H9 (cell line): ENCODE results near the gene NPC1. TPM values are rescaled to one million over a fixed set of nuclear protein-coding genes. Genes with fewer than 3 reads are reported as not detected.

ENCODE experiments used
- DNase-seq: peaks from one replicate; pipeline ENCODE4 v3.0.0-alpha.2; 2017
- H2AFZ ChIP-seq: one replicate; pipeline ENCODE4 v1.6.1; 2013; ENCODE audit warnings: mild to moderate bottlenecking, low read length, control low read depth, moderate library complexity
- H2AK5ac ChIP-seq: 2 replicates; pipeline ENCODE4 v1.6.1; 2013; ENCODE audit warnings: low read length, control low read depth, mixed read lengths; ENCODE audit not compliant: insufficient read length
- H2BK120ac ChIP-seq: one replicate; pipeline ENCODE4 v1.6.1; 2013; ENCODE audit warnings: low read depth, mild to moderate bottlenecking, low read length, control low read depth, inconsistent platforms; ENCODE audit not compliant: poor library complexity, severe bottlenecking
- H2BK12ac ChIP-seq: 2 replicates; pipeline ENCODE4 v1.6.1; 2013; ENCODE audit warnings: low read length, control low read depth, mixed read lengths, low read depth; ENCODE audit not compliant: insufficient read length
- H2BK15ac ChIP-seq: 2 replicates; pipeline ENCODE4 v1.6.1; 2013; ENCODE audit warnings: low read depth, low read length, control low read depth
- H2BK20ac ChIP-seq: one replicate; pipeline ENCODE4 v1.6.1; 2013; ENCODE audit warnings: low read depth, mild to moderate bottlenecking, low read length, control low read depth, inconsistent platforms; ENCODE audit not compliant: poor library complexity, severe bottlenecking
- H2BK5ac ChIP-seq: 2 replicates; pipeline ENCODE4 v1.6.1; 2013; ENCODE audit warnings: low read length, control low read depth, mixed read lengths; ENCODE audit not compliant: insufficient read length
- H3K14ac ChIP-seq: 2 replicates; pipeline ENCODE4 v1.6.1; 2013; ENCODE audit warnings: low read length, control low read depth; ENCODE audit not compliant: insufficient read depth
- H3K18ac ChIP-seq: 2 replicates; pipeline ENCODE4 v1.6.1; 2013; ENCODE audit warnings: low read depth, mild to moderate bottlenecking, mixed read lengths, low read length, control low read depth; ENCODE audit not compliant: insufficient read length
- H3K23ac ChIP-seq: 2 replicates; pipeline ENCODE4 v1.6.1; 2013; ENCODE audit warnings: low read length, control low read depth, mixed read lengths, low read depth; ENCODE audit not compliant: insufficient read length
- H3K23me2 ChIP-seq: 2 replicates; pipeline ENCODE4 v1.6.1; 2013; ENCODE audit warnings: low read depth, mild to moderate bottlenecking, mixed read lengths, low read length, control low read depth; ENCODE audit not compliant: insufficient read length, poor library complexity, severe bottlenecking
- H3K27ac ChIP-seq: 2 replicates; pipeline ENCODE4 v1.5.1; 2013; ENCODE audit warnings: low read length, control low read depth, mixed read lengths, low read depth; ENCODE audit not compliant: insufficient read length
- H3K27me3 ChIP-seq: 2 replicates; pipeline ENCODE4 v1.6.1; 2013; ENCODE audit warnings: low read length, control low read depth, inconsistent platforms; ENCODE audit not compliant: insufficient read depth
- H3K4ac ChIP-seq: 2 replicates; pipeline ENCODE4 v1.6.1; 2013; ENCODE audit warnings: low read depth, mild to moderate bottlenecking, control low read depth, inconsistent platforms, low read length, moderate library complexity
- H3K4me1 ChIP-seq: 2 replicates; pipeline ENCODE4 v1.6.1; 2013; ENCODE audit warnings: low read length, control low read depth, inconsistent platforms; ENCODE audit not compliant: insufficient read depth
- H3K4me2 ChIP-seq: 2 replicates; pipeline ENCODE4 v1.6.1; 2013; ENCODE audit warnings: low read length, control low read depth, mixed read lengths; ENCODE audit not compliant: insufficient read length, insufficient read depth
- H3K56ac ChIP-seq: 2 replicates; pipeline ENCODE4 v1.6.1; 2013; ENCODE audit warnings: low read depth, mild to moderate bottlenecking, mixed read lengths, low read length, control low read depth; ENCODE audit not compliant: insufficient read length
- H3K79me1 ChIP-seq: 2 replicates; pipeline ENCODE4 v1.6.1; 2013; ENCODE audit warnings: low read depth, mild to moderate bottlenecking, moderate library complexity, low read length, control low read depth, inconsistent platforms; ENCODE audit not compliant: insufficient read depth, poor library complexity, severe bottlenecking
- H3K79me2 ChIP-seq: 2 replicates; pipeline ENCODE4 v1.6.1; 2013; ENCODE audit warnings: low read length, control low read depth, inconsistent platforms; ENCODE audit not compliant: insufficient read depth
- H3K9ac ChIP-seq: 2 replicates; pipeline ENCODE4 v1.6.1; 2013; ENCODE audit warnings: low read length, control low read depth, mixed read lengths; ENCODE audit not compliant: insufficient read length; ENCODE audit errors: extremely low read depth
- H3K9me3 ChIP-seq: one replicate; pipeline ENCODE4 v1.6.1; 2013; ENCODE audit warnings: low read depth, low read length, inconsistent platforms; ENCODE audit not compliant: control insufficient read depth
- H3T11ph ChIP-seq: one replicate; pipeline ENCODE4 v1.6.1; 2013; ENCODE audit warnings: mild to moderate bottlenecking, low read length, control low read depth, inconsistent platforms
- H4K20me1 ChIP-seq: one replicate; pipeline ENCODE4 v1.6.1; 2013; ENCODE audit not compliant: control insufficient read depth, insufficient read length, insufficient read depth
- H4K5ac ChIP-seq: 2 replicates; pipeline ENCODE4 v1.6.1; 2013; ENCODE audit warnings: low read depth, mild to moderate bottlenecking, mixed read lengths, low read length, control low read depth; ENCODE audit not compliant: insufficient read length
- H4K8ac ChIP-seq: replicated peaks from 2 replicates; pipeline ENCODE4 v1.6.1; 2013; ENCODE audit warnings: low read length, control low read depth, mixed read lengths, low read depth; ENCODE audit not compliant: insufficient read length
- H4K91ac ChIP-seq: 2 replicates; pipeline ENCODE4 v1.6.1; 2013; ENCODE audit warnings: low read depth, mild to moderate bottlenecking, moderate library complexity, mixed read lengths, low read length, control low read depth; ENCODE audit not compliant: insufficient read length
- H3K27ac Mint-ChIP-seq, 3 experiments: 2 replicates in 2 of 3; 3 replicates in 1 of 3; pipeline ENCODE4 v1.8.0; 2020 to 2021; ENCODE audit warnings: mixed read lengths in 3 of 3, mild to moderate bottlenecking in 1 of 3, moderate library complexity in 1 of 3
- H3K27me3 Mint-ChIP-seq: 2 replicates; pipeline ENCODE4 v1.8.0; 2021; ENCODE audit warnings: low read depth, mild to moderate bottlenecking, moderate library complexity, mixed read lengths
- H3K36me3 Mint-ChIP-seq, 3 experiments: 2 replicates in 2 of 3; 3 replicates in 1 of 3; pipeline ENCODE4 v1.8.0; 2020 to 2021; ENCODE audit warnings: low read depth in 3 of 3, mixed read lengths in 3 of 3; ENCODE audit not compliant: insufficient read depth in 1 of 3
- H3K4me1 Mint-ChIP-seq, 2 experiments: 2 replicates each; pipeline ENCODE4 v1.8.0; 2020; ENCODE audit warnings: mixed read lengths in 2 of 2
- H3K4me3 Mint-ChIP-seq, 2 experiments: 2 replicates in 1 of 2; 3 replicates in 1 of 2; pipeline ENCODE4 v1.8.0; 2020 to 2021; ENCODE audit warnings: mild to moderate bottlenecking in 2 of 2, mixed read lengths in 2 of 2, moderate library complexity in 1 of 2
- H3K9me3 Mint-ChIP-seq, 2 experiments: 2 replicates in 1 of 2; 3 replicates in 1 of 2; pipeline ENCODE4 v1.8.0; 2020; ENCODE audit warnings: mild to moderate bottlenecking in 2 of 2, mixed read lengths in 2 of 2, moderate library complexity in 1 of 2
- WGBS: extraction: QIAGEN DNeasy Blood & Tissue Kit; methylation state at CpG from one replicate; pipeline ENCODE4 v1.1.7; 2013; ENCODE audit warnings: missing lambda C conversion rate, low lambda C conversion rate, mixed read lengths; ENCODE audit not compliant: insufficient read length; ENCODE audit errors: extremely low coverage; 5-methylcytosine and 5-hydroxymethylcytosine counted together
- total RNA-seq: library from RNA; stranded (reverse); gene quantifications from 2 replicates; pipeline ENCODE4 v1.2.1, GENCODE V29; 2021
- TF ChIP-seq, protein P1 (sequence below): fragments of 200-600 bp; sonication (generic); conservative IDR thresholded peaks from 3 replicates; pipeline ENCODE4 v1.8.0; 2021; ENCODE audit warnings: antibody characterized with exemption, mild to moderate bottlenecking

Gene NPC1
- total RNA-seq, 1 experiment from 2014 or later, result 24.2 TPM

DNA sequence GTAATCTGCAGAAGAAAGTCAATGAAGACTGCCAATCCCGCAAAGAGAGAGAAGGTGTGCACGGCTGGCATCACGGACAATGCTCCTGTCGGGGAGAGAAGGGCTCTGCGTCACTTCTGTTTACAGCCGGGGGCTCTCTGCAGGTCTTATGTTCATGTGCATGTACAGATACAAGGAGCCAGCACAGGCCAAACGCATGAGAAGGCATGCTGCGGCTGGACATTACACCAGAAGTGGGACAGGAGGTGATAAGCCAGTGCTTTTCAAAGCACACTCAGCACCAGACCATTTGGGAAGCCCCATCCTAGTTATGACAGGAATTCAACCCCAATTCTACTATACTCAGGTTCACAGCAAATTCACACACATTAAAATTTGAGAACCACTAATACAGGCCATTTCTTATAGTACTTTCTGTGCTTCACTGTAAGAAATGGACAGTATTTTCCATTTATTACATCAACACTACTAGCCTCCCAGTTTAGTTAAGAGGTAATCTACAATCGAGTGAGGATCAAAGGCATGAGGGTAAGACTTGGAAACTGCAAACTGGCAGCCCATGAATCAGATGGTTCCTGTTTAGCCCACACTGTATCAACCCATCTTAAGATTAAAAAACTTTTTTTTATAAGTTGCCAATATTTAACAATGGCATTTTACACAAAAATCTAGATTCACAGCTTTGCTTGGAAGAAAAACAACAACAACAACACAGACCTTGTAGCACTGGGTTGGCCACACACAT is 44.8 kb downstream of the NPC1 start:
- Histone ChIP-seq H3T11ph (no peak overlapping the region), H2BK12ac (no peak overlapping the region), H3K23ac (no peak overlapping the region), H4K20me1 (no peaks in the 10 kb centered on the region), H3K4me1 (no peaks in the 10 kb centered on the region), H2BK120ac (no peak overlapping the region), H4K91ac (no peak overlapping the region), H3K27ac (no peak overlapping the region), H3K79me1 (no peaks in the 10 kb centered on the region), H2AK5ac (no peak overlapping the region), H3K4me2 (no peak overlapping the region), H3K14ac (no peak overlapping the region), H4K5ac (no peak overlapping the region), H3K9me3 (no peaks in the 10 kb centered on the region), H3K56ac (no peak overlapping the region), H2BK20ac (no peak overlapping the region), H2BK15ac (no peak overlapping the region), H3K9ac (no peak overlapping the region), H2AFZ (no peak overlapping the region), H3K79me2 (no peaks in the 10 kb centered on the region), H3K4ac (no peak overlapping the region), H3K23me2 (no peaks in the 10 kb centered on the region), H2BK5ac (no peak overlapping the region), H3K27me3 (no peaks in the 10 kb centered on the region), H4K8ac (no peak overlapping the region), H3K18ac (no peak overlapping the region)
- TF ChIP-seq, protein P1, sequence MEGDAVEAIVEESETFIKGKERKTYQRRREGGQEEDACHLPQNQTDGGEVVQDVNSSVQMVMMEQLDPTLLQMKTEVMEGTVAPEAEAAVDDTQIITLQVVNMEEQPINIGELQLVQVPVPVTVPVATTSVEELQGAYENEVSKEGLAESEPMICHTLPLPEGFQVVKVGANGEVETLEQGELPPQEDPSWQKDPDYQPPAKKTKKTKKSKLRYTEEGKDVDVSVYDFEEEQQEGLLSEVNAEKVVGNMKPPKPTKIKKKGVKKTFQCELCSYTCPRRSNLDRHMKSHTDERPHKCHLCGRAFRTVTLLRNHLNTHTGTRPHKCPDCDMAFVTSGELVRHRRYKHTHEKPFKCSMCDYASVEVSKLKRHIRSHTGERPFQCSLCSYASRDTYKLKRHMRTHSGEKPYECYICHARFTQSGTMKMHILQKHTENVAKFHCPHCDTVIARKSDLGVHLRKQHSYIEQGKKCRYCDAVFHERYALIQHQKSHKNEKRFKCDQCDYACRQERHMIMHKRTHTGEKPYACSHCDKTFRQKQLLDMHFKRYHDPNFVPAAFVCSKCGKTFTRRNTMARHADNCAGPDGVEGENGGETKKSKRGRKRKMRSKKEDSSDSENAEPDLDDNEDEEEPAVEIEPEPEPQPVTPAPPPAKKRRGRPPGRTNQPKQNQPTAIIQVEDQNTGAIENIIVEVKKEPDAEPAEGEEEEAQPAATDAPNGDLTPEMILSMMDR, result no peak
- no peak for DNase-seq
- Mint-ChIP-seq H3K4me3 (no peak overlapping the region), H3K4me1 (no peaks in the 10 kb centered on the region), H3K27ac (no peak overlapping the region), H3K27me3 (no peaks in the 10 kb centered on the region), H3K9me3 (no peaks in the 10 kb centered on the region), H3K36me3 (peaks cover 25 to 82% (median 66%) of the 10 kb centered on the region in 3 experiments; a peak in 6 of 7 replicates)
- WGBS, result no CpG with 5 or more reads among the region's 9 CpGs
